NCI-H460 (cell line): Measurements from ENCODE around the gene SAP130. TPM values are rescaled to one million over a fixed set of nuclear protein-coding genes. Genes with fewer than 3 reads are reported as not detected.
"Not testable (repeated sequence)": the region's sequence is repeated elsewhere in the genome, so short reads cannot be mapped to it uniquely, and the experiment has no call there.

Source experiments
- DNase-seq: peaks from one replicate; pipeline ENCODE4 v3.0.0-alpha.2; 2016; ENCODE audit warnings: low read depth; ENCODE audit errors: extremely low read depth
- total RNA-seq: library from RNA; depleted of rRNA; stranded (reverse); fragments of >200 nt; shearing (Covaris generic); gene quantifications from 2 replicates; pipeline ENCODE4 v1.2.3, GENCODE V29; 2014

Gene SAP130
- total RNA-seq, 1 experiment from 2014 or later, result 9.1 TPM

DNA sequence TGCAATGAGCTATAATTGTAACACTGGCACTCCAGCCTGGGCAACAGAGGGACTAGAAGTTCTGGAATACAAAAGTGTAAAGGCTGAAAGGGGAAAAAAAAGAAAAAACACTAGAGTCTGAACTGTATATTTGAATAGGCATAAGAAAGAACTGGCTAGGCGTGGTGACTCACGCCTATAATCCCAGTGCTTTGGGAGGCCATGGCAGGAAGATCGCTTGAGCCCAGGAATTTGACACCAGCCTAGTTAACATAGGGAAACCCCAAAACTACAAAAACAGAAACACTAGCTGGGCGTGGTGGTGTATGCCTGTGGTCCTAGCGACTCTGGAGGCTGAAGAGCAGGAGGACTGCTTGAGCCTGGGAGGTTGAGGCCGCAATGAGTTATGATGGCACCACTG, 70.6 kb downstream of the SAP130 start:
- DNase-seq, result no peak

- DNase-seq, result no peak
These were observed 73.0 kb downstream of the SAP130 start for GRCh38 chr2:127954857-127955256.

GRCh38 chr2:127953849-127954248, 74.0 kb downstream of the SAP130 start:
- DNase-seq, result peak; percentile 44

DNA sequence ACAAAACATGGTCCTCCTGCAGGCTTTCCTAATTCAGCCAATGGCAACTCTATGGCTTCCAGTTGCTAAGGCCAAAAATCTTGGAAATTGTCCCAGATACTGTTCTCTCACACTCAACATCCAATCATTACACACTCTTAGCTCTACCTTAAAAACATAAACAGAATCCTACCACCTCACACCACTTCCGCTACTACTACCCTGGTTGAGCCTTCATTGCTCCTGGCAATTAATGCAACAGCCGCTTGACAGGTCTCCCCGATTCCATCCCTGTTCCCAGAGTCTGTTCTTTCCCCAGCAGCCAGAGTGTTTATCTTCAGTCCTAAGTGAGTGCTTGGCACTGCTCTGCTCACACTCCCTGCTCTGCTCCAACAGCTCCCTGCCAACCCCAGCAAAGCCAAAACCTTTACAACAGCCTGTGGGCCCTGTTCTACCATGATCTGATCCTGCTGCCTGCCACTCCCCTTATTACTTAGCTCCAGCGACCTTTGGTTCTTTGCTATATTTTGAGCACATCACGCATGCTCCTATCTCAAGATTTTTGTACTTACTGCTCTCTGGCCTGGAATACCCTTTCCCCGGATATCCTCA, 74.6 kb downstream of the SAP130 start:
- DNase-seq, result no peak

GRCh38 chr2:127951026-127951425, 76.8 kb downstream of the SAP130 start:
- DNase-seq, result no peak

DNA sequence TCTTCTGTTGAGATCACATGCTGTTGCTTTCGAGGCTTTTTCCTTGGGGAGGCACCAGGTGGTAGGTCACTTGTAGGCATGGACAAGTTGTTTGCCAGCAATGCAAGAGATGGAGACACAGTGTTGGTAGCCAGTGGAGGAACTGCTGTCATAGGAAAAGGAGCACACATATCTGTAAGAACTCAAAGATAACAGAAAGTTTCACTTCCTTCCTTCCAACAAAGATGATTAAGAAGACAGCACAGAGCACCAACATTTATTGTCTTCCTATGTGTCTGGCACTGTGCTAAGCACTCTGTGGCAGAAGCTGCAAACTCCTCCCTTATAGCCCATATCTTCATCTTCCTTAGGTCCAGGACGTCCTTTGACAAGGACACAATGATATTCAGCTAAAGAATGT, 77.6 kb downstream of the SAP130 start:
- DNase-seq, result no peak

DNA sequence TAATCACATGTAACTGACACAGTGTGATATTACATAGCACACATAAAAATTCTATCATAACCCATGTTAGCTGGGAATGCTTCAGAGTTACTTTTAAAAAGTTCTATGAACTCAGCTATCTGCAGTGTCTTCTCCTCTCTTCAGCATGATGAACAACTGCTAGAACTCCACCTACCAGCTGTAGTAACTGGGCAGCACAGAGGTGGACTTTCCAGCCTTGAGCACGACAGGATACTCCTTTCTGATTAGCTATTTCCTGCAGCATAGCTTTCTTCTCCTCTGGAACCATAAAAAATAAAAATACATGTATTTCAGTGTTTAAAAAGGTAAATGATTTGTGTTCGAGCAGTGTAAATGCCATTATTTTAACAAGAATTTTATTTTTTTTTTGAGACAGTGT, 82.6 kb downstream of the SAP130 start:
- no peak for DNase-seq

- DNase-seq, result no peak
These were observed 84.7 kb downstream of the SAP130 start for GRCh38 chr2:127943186-127943585.

GRCh38 chr2:127942002-127942401, 85.9 kb downstream of the SAP130 start:
- DNase-seq, result peak; percentile 17

- DNase-seq, result no peak
These were observed 86.4 kb downstream of the SAP130 start for GRCh38 chr2:127941461-127941860.

DNA sequence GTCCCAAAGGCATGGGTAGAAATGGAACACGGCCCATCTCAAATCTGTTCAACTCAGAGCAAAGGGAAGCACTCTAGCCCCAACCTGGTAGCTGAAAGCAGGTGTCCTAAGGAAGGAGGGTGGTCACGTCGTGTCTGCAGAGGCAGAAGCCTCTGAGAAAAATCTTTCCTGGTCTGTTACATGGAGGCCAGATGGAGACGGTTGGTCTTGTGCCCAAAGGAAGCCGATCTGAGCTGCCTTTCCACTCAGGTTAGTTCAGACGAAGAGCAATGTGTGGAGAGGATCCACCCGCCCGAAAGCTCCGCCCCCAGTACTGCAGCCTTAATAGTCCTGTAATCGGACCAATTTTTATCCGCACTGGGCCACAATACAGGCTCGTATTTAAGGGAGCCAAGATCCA, 87.2 kb downstream of the SAP130 start:
- no peak for DNase-seq

GRCh38 chr2:127935337-127935736, 92.5 kb downstream of the SAP130 start:
- no peak for DNase-seq

GRCh38 chr2:127932199-127932876, 95.5 kb downstream of the SAP130 start:
- peak; percentile 76 for DNase-seq

GRCh38 chr2:127929449-127929848, 98.4 kb downstream of the SAP130 start:
- DNase-seq, result no peak

DNA sequence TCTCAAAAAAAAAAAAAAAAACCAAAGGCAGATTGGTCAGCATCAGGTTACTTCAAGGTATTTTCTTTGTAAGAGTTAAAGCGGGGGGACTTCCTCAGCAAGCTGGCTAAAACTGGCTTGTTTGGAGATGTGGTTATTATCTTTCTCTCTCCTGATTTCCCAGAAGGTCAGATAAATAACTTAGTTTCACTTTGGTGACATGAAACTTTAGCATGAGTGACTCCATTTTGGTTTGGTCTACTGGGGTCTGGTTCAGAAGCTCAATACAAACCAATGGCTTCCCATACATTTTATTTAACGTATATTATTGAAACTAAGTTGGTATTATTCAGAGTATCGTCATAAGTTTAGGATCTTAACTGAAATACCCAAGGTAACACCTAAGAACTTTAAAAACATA, 100.5 kb downstream of the SAP130 start:
- DNase-seq, result no peak

DNA sequence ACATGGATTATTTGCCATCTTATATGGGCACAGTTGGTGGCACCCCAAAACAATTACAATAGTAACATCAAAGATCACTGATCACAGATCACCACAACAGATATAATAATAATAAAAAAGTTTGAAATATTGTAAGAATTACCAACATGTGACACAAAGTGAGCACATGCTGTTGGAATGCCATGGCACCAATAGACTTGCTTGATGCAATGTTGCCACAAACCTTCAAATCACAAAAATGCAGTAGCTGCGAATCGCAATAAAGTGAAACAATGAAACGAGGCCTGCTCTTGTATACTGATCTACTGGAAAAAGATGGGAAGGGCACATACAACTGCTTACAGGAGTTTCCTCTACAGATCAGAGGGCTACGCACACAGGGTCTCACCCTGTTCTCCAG, 109.9 kb downstream of the SAP130 start:
- DNase-seq, result no peak

- DNase-seq, result no peak
These were observed 113.9 kb downstream of the SAP130 start for GRCh38 chr2:127913808-127914457.

DNA sequence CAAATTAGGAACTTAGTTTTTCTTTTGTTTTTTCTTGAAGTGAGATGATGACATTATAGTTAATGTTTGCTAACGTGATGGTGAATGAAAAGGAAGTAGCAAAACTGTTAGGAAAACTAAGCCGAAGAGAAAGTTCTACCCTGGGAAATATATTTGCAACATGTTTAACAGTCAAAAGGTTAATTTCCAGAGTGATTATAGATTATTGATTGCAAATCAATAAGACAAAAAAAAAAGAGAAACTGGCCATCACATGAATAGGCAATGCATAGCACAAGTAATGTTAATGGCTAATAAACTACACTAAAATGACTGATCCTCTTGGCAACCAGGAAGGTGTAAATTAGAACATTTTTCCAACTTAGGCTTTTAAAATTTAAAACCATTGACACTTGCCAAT, 116.1 kb downstream of the SAP130 start:
- no peak for DNase-seq

DNA sequence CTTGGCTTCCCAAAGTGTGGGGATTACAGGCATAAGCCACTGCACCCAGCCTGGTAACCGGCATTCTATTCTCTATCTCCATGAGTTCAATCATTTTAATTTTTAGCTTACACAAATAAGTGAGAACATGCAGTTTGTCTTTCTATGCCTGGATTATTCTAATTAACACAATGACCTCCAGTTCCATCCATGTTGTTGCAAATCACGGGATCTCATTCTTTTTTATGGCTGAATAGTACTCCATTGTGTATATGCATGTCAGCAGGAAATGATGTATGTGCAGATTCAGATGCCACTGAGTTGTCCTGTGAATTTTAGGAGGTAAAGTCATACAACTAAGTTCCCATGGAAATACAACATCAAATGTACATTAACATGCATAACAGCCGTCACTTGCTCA, 117.4 kb downstream of the SAP130 start:
- DNase-seq, result no peak

GRCh38 chr2:127909019-127909418, 118.8 kb downstream of the SAP130 start:
- no peak for DNase-seq

DNA sequence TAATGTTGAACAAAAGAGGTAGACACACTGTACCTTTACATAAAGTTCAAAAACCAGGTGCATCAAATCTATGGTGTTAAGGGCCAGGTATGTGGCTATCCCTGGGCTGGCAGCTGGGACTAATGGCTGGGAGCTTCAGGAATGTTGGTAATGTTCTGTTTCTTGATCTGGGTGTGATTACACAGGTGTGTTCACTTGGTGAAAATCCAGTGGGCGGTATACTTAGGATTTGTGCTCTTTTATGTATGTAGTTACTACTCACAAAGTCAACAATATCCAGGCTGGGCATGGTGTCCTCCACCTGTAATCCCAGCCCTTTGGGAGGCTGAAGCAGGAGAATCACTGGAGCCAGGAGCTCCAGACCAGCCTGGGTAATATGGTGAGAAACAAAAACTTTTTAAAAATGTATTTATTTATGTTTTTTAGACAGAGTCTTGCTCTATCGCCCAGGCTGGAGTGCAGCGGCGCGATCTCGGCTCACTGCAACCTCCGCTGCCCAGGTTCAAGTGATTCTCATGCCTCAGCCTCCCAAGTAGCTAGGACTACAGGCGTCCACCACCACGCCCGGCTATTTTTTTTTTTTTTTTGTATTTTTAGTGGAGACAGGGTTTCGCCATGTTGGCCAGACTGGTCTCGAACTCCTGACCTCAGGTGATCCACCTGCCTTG, 120.0 kb downstream of the SAP130 start:
- DNase-seq, result not testable (repeated sequence)
